Psoas muscle (tissue), 8 donors: ENCODE measurements around the gene CAMSAP2. TPM values are rescaled to one million over a fixed set of nuclear protein-coding genes. Genes with fewer than 3 reads are reported as not detected.

Experiments used
- ATAC-seq, 4 donors: fragments of 200-7000 bp; cut with Tn5 transposase; one replicate each; pipeline ENCODE4 v1.9.1; 2020; ENCODE audit warnings: moderate library complexity in 3 of 4, mild to moderate bottlenecking in 2 of 4
- DNase-seq, 2 donors: peaks; one replicate each; pipeline ENCODE4 v3.0.0-alpha.2; 2020
- H3K27ac ChIP-seq: fragments of 200-600 bp; one replicate; pipeline ENCODE4 v1.8.0; 2022
- H3K27me3 ChIP-seq, 3 donors: fragments of 200-600 bp in 1 of 3; one replicate each; pipeline versions ENCODE4 v1.6.1 to v1.8.0; 2013 to 2022; ENCODE audit warnings: low read length in 2 of 3, mild to moderate bottlenecking in 2 of 3, moderate library complexity in 1 of 3; ENCODE audit not compliant: insufficient read depth in 3 of 3
- H3K36me3 ChIP-seq, 2 donors: fragments of 200-600 bp in 1 of 2; one replicate each; pipeline versions ENCODE4 v1.6.1 to v1.8.0; 2013 to 2022; ENCODE audit warnings: low read depth in 1 of 2, mild to moderate bottlenecking in 1 of 2, moderate library complexity in 1 of 2; ENCODE audit not compliant: insufficient read depth in 1 of 2
- H3K4me1 ChIP-seq: fragments of 200-600 bp; one replicate; pipeline ENCODE4 v1.8.0; 2022
- H3K4me3 ChIP-seq: fragments of 200-600 bp; one replicate; pipeline ENCODE4 v1.8.0; 2022; ENCODE audit warnings: mild to moderate bottlenecking
- H3K9me3 ChIP-seq: fragments of 200-600 bp; one replicate; pipeline ENCODE4 v1.8.0; 2022
- CTCF ChIP-seq: fragments of 200-600 bp; IDR thresholded peaks from one replicate; pipeline ENCODE4 v1.8.0; 2022; ENCODE audit warnings: antibody characterized with exemption
- WGBS, 3 donors: extraction: QIAGEN DNeasy Blood & Tissue Kit; methylation state at CpG; one replicate each; pipeline versions ENCODE4 v1.1.6 to v1.1.7; 2013; 5-methylcytosine and 5-hydroxymethylcytosine counted together
- intact Hi-C, 2 donors: fragments of 100-400 bp; cut with DNase I; formaldehyde crosslinking; loops; one replicate each; pipeline versions ENCODE4 v1.11.0 to v1.14.2; 2022
- polyA plus RNA-seq, 3 donors: library from polyadenylated mRNA; stranded (reverse); fragments of 200-250 nt; gene quantifications; one replicate each; pipeline ENCODE4 v1.2.3, GENCODE V29; 2013
- total RNA-seq, 4 donors: library from RNA; stranded (reverse); fragmentation: NEBNext Ultra II Directional in 2 of 4; extraction: Animal tissue kit (Norgen Biotek cat#: 25700) in 2 of 4; gene quantifications; one replicate each; pipeline versions ENCODE4 v1.2.1 to v1.2.4, GENCODE V29; 2021 to 2023
- donor health status: healthy with polysubstance abuse.
- donor health status: DM: no; HTN: no; CAD: no; lungs with moderate emphysema.
- donor health status: Bipolar disorder and iron deficiency.
- donor health status: healthy.
- donor health status: DM: yes; HTN: yes; CAD: no.
- donor health status: DM: no; HTN: no; CAD: no.
- donor health status: DM: no; HTN: no; CAD: no.
- donor health status: DM: yes; HTN: yes; CAD: no.

CAMSAP2 gene
- total and polyA plus RNA-seq, 7 donors: 4.8 to 70.8 (median 37.0) TPM

DNA sequence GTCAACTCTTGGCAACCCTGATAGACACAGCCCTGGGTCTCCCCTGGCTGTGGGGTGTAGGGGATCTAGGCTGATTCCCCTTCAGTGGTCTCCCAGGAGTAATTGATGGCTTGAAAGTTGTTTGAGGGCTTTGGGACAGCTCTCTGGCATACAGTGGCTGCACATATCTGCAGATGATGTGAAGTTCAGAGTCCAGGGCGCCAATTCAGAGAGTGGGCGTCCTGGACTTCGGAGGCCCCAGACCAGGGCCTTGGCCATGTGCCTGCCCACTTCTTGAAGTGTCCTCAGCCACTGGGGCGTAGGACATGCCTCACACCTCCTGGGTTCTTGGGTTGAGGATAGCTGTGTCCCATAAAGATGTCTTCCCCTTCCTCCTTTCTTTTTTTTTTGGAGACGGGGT, 158.6 kb downstream of the CAMSAP2 start:
- DNase-seq (no peak), ATAC-seq (no peak)
- Histone ChIP-seq H3K9me3 (no peaks in the 10 kb centered on the region), H3K36me3 (no peaks in the 10 kb centered on the region), H3K27ac (no peak overlapping the region), H3K27me3 (peaks cover 0 to 12% (median 7%) of the 10 kb centered on the region in 3 donors), H3K4me3 (no peak overlapping the region), H3K4me1 (no peaks in the 10 kb centered on the region)
- TF ChIP-seq CTCF: no peak
- intact Hi-C loops: loop anchor here in 1 of 2 donors (10.0 kb wide), 1 partner anchor 148 kb away; no protein-coding TSS in a partner anchor
- 87 to 97% (median 97%) methylated on average over 5 of the region's 5 CpGs for WGBS, 3 donors

GRCh38 chr1:200899015-200899386, 160.3 kb downstream of the CAMSAP2 start:
- intact Hi-C loops: loop anchor here in 1 of 2 donors (10.0 kb wide), 1 partner anchor 146 kb away; no protein-coding TSS in a partner anchor
- H3K36me3 ChIP-seq: no peaks in the 10 kb centered on the region
- DNase-seq (no peak), ATAC-seq (no peak)
- 58 to 70% (median 66%) methylated on average over 3 of the region's 3 CpGs for WGBS, 3 donors
- H3K27ac ChIP-seq: no peak overlapping the region
- H3K4me3 ChIP-seq: no peak overlapping the region
- H3K27me3 ChIP-seq: no peaks in the 10 kb centered on the region
- no peaks in the 10 kb centered on the region for H3K9me3 ChIP-seq
- no peaks in the 10 kb centered on the region for H3K4me1 ChIP-seq
- TF ChIP-seq CTCF: no peak

DNA sequence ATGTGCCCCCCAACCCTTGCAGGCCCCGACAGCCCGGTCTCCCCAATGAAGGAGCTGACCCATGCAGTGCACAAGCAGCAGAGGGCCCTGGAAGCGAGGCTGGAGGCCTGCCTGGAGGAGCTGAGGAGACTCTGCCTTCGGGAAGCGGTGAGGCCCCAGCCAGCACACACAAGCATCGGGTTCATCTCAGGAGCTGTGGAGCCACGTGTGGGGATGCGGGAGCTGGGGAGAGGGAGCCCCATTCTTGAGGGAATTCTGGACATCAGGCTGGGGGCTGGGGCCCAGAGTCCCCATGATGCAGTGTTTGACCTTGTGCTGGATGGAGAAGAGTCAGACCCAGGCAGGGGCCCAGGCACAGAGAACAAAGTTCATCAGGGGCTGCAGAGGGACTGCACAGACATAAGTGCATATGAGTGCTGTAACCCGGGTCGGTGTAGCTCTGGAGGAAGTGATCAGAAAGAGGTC, 160.8 kb downstream of the CAMSAP2 start:
- TF ChIP-seq CTCF: no peak
- no peaks in the 10 kb centered on the region for H3K9me3 ChIP-seq
- no peak overlapping the region for H3K4me3 ChIP-seq
- H3K4me1 ChIP-seq: no peaks in the 10 kb centered on the region
- H3K36me3 ChIP-seq: no peaks in the 10 kb centered on the region
- 87 to 94% (median 91%) methylated on average over 10 of the region's 10 CpGs for WGBS, 3 donors
- ATAC-seq (no peak), DNase-seq (no peak)
- intact Hi-C loops: loop anchor here in 1 of 2 donors (10.0 kb wide), 1 partner anchor 145 kb away; no protein-coding TSS in a partner anchor
- no peaks in the 10 kb centered on the region for H3K27me3 ChIP-seq
- H3K27ac ChIP-seq: no peak overlapping the region

DNA sequence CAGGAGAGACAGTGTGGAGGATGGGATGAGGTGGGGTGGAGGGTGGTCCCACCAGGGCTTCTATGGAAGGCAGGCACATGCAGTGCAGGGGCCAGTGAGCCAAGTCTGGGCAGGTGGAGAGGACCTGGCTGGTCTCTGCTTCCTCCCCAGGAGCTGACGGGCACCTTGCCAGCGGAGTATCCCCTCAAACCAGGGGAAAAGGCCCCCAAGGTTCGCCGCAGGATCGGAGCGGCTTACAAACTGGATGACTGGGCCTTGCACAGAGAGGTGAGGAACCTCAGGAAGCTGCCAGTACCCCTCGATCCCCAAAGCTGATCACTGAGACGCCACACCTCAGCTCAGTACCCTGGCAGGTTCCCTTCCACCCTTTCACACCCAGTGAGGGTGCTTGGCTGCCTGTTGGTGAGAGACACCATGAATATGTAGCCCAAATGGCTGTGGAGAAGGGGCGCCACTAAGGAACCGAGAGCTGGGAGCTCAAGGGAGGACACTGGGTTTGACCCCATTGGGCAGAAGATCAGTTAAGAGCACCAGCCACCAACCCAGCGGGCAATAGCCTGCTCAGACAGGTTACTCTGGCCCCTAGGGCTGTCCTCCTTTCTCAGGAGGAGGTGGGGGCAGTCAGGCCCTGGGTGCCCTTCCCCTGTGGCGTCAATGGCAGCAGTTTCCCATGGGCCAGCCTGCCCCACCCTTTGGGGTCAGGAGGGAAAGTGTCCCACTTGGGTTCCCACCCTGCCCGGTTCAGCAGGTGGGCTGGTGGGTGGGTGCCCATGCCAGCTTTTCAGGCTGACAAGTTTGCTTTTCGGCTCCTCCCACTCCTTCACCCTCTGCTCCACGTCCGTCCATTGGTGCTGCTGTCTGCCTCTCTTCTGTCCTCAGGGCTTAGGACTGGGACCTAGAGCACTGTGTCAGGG, 161.5 kb downstream of the CAMSAP2 start:
- intact Hi-C loops: loop anchor here in 1 of 2 donors (10.0 kb wide), 1 partner anchor 145 kb away; no protein-coding TSS in a partner anchor
- no peak overlapping the region for H3K27ac ChIP-seq
- H3K27me3 ChIP-seq: no peaks in the 10 kb centered on the region
- 91 to 95% (median 94%) methylated on average over 15 to 16 of the region's 16 CpGs for WGBS, 3 donors
- TF ChIP-seq CTCF: no peak
- no peak overlapping the region for H3K4me3 ChIP-seq
- no peaks in the 10 kb centered on the region for H3K9me3 ChIP-seq
- ATAC-seq (no peak), DNase-seq (no peak)
- H3K36me3 ChIP-seq: no peaks in the 10 kb centered on the region
- H3K4me1 ChIP-seq: no peaks in the 10 kb centered on the region
